Prostate gland (tissue), 2 donors: ENCODE data around the gene CHERP.

Experiments
- CTCF ChIP-seq, 4 experiments: fragments of 200-600 bp in 2 of 4; fragments of 450-650 bp in 2 of 4; sonication (generic) in 2 of 4; IDR thresholded peaks; 1 replicate in 3 of 4; 2 replicates in 1 of 4; pipeline ENCODE4 v1.5.1; 2016 to 2019; ENCODE audit warnings: antibody characterized with exemption in 4 of 4, mild to moderate bottlenecking in 2 of 4, moderate library complexity in 2 of 4
- POLR2AphosphoS5 ChIP-seq: sonication (generic); formaldehyde crosslinking; IDR thresholded peaks from one replicate; pipeline ENCODE4 v1.6.1; 2017; ENCODE audit warnings: antibody characterized with exemption

DNA sequence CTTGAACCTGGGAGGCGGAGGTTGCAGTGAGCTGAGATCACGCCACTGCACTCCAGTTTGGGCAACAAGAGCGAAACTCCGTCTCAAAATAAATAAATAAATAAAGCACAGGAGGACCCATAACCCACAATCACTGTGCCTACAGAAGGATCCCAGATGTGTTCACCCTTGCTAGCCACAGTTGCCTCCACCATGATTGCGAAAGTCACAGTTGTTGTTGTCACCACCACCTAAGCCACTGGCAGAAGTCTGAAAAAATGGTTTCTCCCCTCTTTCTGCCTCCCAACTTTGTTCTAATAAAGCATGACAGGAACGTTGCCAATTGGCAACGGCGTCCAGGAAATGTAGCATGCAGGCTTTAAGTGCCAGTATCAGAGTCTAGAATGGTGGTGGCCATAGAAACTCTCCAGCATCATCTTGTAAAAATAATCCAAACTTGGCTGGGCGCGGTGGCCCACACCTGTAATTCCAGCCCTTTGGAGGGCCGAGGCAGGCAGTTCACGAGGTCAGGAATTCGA lies 68.3 kb downstream of the CHERP start:
- TF ChIP-seq CTCF (IDR thresholded peaks at IDR 0.05) (no peak), POLR2AphosphoS5 (peak; percentile 71)
